CD4-positive, alpha-beta T cell (primary cell): ENCODE measurements around the gene SERGEF. TPM values are rescaled to one million over a fixed set of nuclear protein-coding genes. Genes with fewer than 3 reads are reported as not detected.

Source experiments
- ATAC-seq: fragments of 200-7000 bp; cut with Tn5 transposase; one replicate; pipeline ENCODE4 v1.10.0; 2022; ENCODE audit warnings: mild to moderate bottlenecking; ENCODE audit not compliant: poor library complexity
- CTCF ChIA-PET: fragments of 350-600 bp; sonication (Branson Sonifier 250); formaldehyde crosslinking; loops from one replicate; lab custom pipeline; 2021; ENCODE audit warnings: antibody characterized with exemption, inconsistent platforms; lab: Charles Lee
- POLR2A ChIA-PET: fragments of 350-600 bp; sonication (Branson Sonifier 250); formaldehyde crosslinking; loops from one replicate; lab custom pipeline; 2021; ENCODE audit warnings: antibody characterized with exemption, inconsistent platforms; lab: Charles Lee
- DNase-seq, 14 experiments: peaks; one replicate each; pipeline ENCODE4 v3.0.0-alpha.2; 2013 to 2020; ENCODE audit warnings: mixed read lengths in 2 of 14
- H3K27ac ChIP-seq, 2 donors: one replicate each; pipeline versions ENCODE4 v1.5.1 to v1.7.0; 2013; ENCODE audit warnings: low read length in 2 of 2, low read depth in 1 of 2, mild to moderate bottlenecking in 1 of 2
- H3K27me3 ChIP-seq, 2 experiments: 1 replicate in 1 of 2; 2 replicates in 1 of 2; pipeline versions ENCODE4 v1.6.1 to v1.7.0; 2013; ENCODE audit warnings: low read length in 2 of 2, control low read depth in 1 of 2, mild to moderate bottlenecking in 1 of 2, moderate library complexity in 1 of 2; ENCODE audit not compliant: insufficient read depth in 2 of 2, control insufficient read depth in 1 of 2
- H3K36me3 ChIP-seq: one replicate; pipeline ENCODE4 v1.6.1; 2013; ENCODE audit warnings: low read length, control low read depth; ENCODE audit not compliant: insufficient read depth
- H3K4me1 ChIP-seq: one replicate; pipeline ENCODE4 v1.6.1; 2013; ENCODE audit warnings: low read length, control low read depth; ENCODE audit not compliant: insufficient read depth
- H3K4me3 ChIP-seq: one replicate; pipeline ENCODE4 v1.5.1; 2013; ENCODE audit warnings: mild to moderate bottlenecking, low read length, moderate library complexity
- H3K9me3 ChIP-seq, 2 experiments: 1 replicate in 1 of 2; 2 replicates in 1 of 2; pipeline versions ENCODE4 v1.6.1 to v1.7.0; 2013; ENCODE audit warnings: low read length in 2 of 2, mild to moderate bottlenecking in 2 of 2, control low read depth in 1 of 2, moderate library complexity in 1 of 2; ENCODE audit not compliant: control insufficient read depth in 1 of 2, insufficient read depth in 1 of 2
- H3K27ac Mint-ChIP-seq: one replicate; pipeline ENCODE4 v1.8.0; 2020; ENCODE audit warnings: mixed read lengths
- H3K27me3 Mint-ChIP-seq: one replicate; pipeline ENCODE4 v1.8.0; 2021; ENCODE audit warnings: mixed read lengths
- H3K36me3 Mint-ChIP-seq: one replicate; pipeline ENCODE4 v1.8.0; 2021; ENCODE audit warnings: low read depth, mixed read lengths
- H3K4me1 Mint-ChIP-seq: one replicate; pipeline ENCODE4 v1.8.0; 2021; ENCODE audit warnings: low read depth, mixed read lengths
- H3K4me3 Mint-ChIP-seq: one replicate; pipeline ENCODE4 v1.8.0; 2020; ENCODE audit warnings: mild to moderate bottlenecking, mixed read lengths
- H3K9me3 Mint-ChIP-seq: one replicate; pipeline ENCODE4 v1.8.0; 2020; ENCODE audit warnings: mixed read lengths
- CTCF ChIP-seq: fragments of 200-600 bp; IDR thresholded peaks from one replicate; pipeline ENCODE4 v1.8.0; 2022; ENCODE audit warnings: antibody characterized with exemption, mild to moderate bottlenecking
- intact Hi-C, 2 experiments: fragments of 100-400 bp; cut with DNase I in 1 of 2; cut with micrococcal nuclease in 1 of 2; formaldehyde crosslinking; loops; one replicate each; pipeline versions ENCODE4 v1.15.1 to v1.9.0; 2023 to 2025; cut with DNase I, micrococcal nuclease
- total RNA-seq, 174 experiments: library from RNA in 2 of 174; stranded (reverse) in 2 of 174; gene quantifications; one replicate each; pipeline ENCODE4 v1.2.3 and lab custom pipeline; 2021 to 2026

Gene SERGEF
- total RNA-seq, 2 experiments from 2014 or later, result 35.2 to 37.1 TPM

GRCh38 chr11:17924713-17925112, 88.1 kb downstream of the SERGEF start:
- H3K27me3 ChIP-seq, result no peaks in the 10 kb centered on the region
- H3K4me1 Mint-ChIP-seq, result no peaks in the 10 kb centered on the region
- H3K27me3 Mint-ChIP-seq, result no peaks in the 10 kb centered on the region
- ChIA-PET CTCF (no interaction called here), POLR2A (no interaction called here)
- DNase-seq (no peak), ATAC-seq (no peak)
- peaks cover 80% of the 10 kb centered on the region for H3K36me3 Mint-ChIP-seq
- TF ChIP-seq CTCF, result no peak
- no peak overlapping the region for H3K4me3 ChIP-seq
- H3K4me1 ChIP-seq, result no peaks in the 10 kb centered on the region
- H3K9me3 Mint-ChIP-seq, result no peaks in the 10 kb centered on the region
- H3K36me3 ChIP-seq, result peaks cover 37% of the 10 kb centered on the region
- H3K27ac Mint-ChIP-seq, result no peak overlapping the region
- intact Hi-C loops, result no loop called here
- H3K27ac ChIP-seq, result no peak overlapping the region
- no peaks in the 10 kb centered on the region for H3K9me3 ChIP-seq
- H3K4me3 Mint-ChIP-seq, result no peak overlapping the region

- Histone ChIP-seq H3K27me3 (no peaks in the 10 kb centered on the region), H3K4me1 (no peaks in the 10 kb centered on the region), H3K27ac (no peak overlapping the region), H3K9me3 (no peaks in the 10 kb centered on the region), H3K4me3 (no peak overlapping the region), H3K36me3 (peaks cover 37% of the 10 kb centered on the region)
- ChIA-PET POLR2A (no interaction called here), CTCF (no interaction called here)
- H3K4me1 Mint-ChIP-seq, result no peaks in the 10 kb centered on the region
- no peak for TF ChIP-seq CTCF
- H3K9me3 Mint-ChIP-seq, result no peaks in the 10 kb centered on the region
- H3K36me3 Mint-ChIP-seq, result peaks cover 84% of the 10 kb centered on the region
- no peak for DNase-seq
- intact Hi-C loops, result no loop called here
- H3K27ac Mint-ChIP-seq, result no peak overlapping the region
- ATAC-seq, result no peak
- no peaks in the 10 kb centered on the region for H3K27me3 Mint-ChIP-seq
- no peak overlapping the region for H3K4me3 Mint-ChIP-seq
These were observed 89.6 kb downstream of the SERGEF start for GRCh38 chr11:17923217-17923616.

GRCh38 chr11:17922416-17922788, 90.4 kb downstream of the SERGEF start:
- POLR2A ChIA-PET, result no interaction called here
- Mint-ChIP-seq H3K36me3 (peaks cover 89% of the 10 kb centered on the region), H3K27me3 (no peaks in the 10 kb centered on the region), H3K4me1 (no peaks in the 10 kb centered on the region), H3K4me3 (no peak overlapping the region), H3K27ac (no peak overlapping the region), H3K9me3 (no peaks in the 10 kb centered on the region)
- no peak for TF ChIP-seq CTCF
- CTCF ChIA-PET, result no interaction called here
- ATAC-seq (no peak), DNase-seq (no peak)
- Histone ChIP-seq H3K27ac (no peak overlapping the region), H3K27me3 (no peaks in the 10 kb centered on the region), H3K36me3 (peaks cover 38% of the 10 kb centered on the region), H3K4me3 (no peak overlapping the region), H3K9me3 (no peaks in the 10 kb centered on the region), H3K4me1 (no peaks in the 10 kb centered on the region)
- intact Hi-C loops, result no loop called here
